K562 (cell line): ENCODE data around the gene AP3B2. TPM values are rescaled to one million over a fixed set of nuclear protein-coding genes. Genes with fewer than 3 reads are reported as not detected.

Experiments
- FOXJ2 ChIP-seq: fragments of 200-800 bp; sonication (Bioruptor generic); IDR thresholded peaks from 2 replicates; pipeline ENCODE4 v1.6.1; 2016; ENCODE audit warnings: missing genetic modification characterization, missing compliant biosample characterization
- MAFF ChIP-seq: IDR thresholded peaks from 2 replicates; pipeline ENCODE4 v1.6.1; 2012; ENCODE audit warnings: low read length, improper control_type of control experiment
- NFYB ChIP-seq: IDR thresholded peaks from 2 replicates; pipeline ENCODE4 v1.6.1; 2011; ENCODE audit warnings: mild to moderate bottlenecking, moderate library complexity; ENCODE audit not compliant: insufficient read length; ENCODE audit errors: extremely low read depth
- SIN3B ChIP-seq: fragments of 450-650 bp; IDR thresholded peaks from 2 replicates; pipeline ENCODE4 v1.6.1; 2017; ENCODE audit warnings: low read depth, mild to moderate bottlenecking, moderate library complexity
- SREBF1 ChIP-seq: fragments of 150-350 bp; IDR thresholded peaks from 2 replicates; pipeline ENCODE4 v1.6.1; 2014; ENCODE audit warnings: antibody characterized with exemption, low read depth, low read length, borderline replicate concordance
- ZBED1 ChIP-seq: IDR thresholded peaks from 2 replicates; pipeline ENCODE4 v1.6.1; 2014
- ZFP91 ChIP-seq: sonication (generic); formaldehyde crosslinking; IDR thresholded peaks from 2 replicates; pipeline ENCODE4 v1.8.0; 2022; ENCODE audit warnings: mild to moderate bottlenecking, missing genetic modification reagents
- ZNF444 ChIP-seq: fragments of 250-450 bp; sonication (Bioruptor Pico); IDR thresholded peaks from 2 replicates; pipeline ENCODE4 v1.4.0; 2020; ENCODE audit warnings: mild to moderate bottlenecking, moderate library complexity
- ZNF507 ChIP-seq: conservative IDR thresholded peaks from 2 replicates; pipeline ENCODE4 v1.6.1; 2017; ENCODE audit warnings: missing genetic modification characterization, missing compliant biosample characterization
- polyA plus RNA-seq, 8 experiments: library from polyadenylated mRNA; depleted of rRNA in 4 of 8; stranded (reverse) in 5 of 8; unstranded in 3 of 8; fragments of >200 nt; fragmentation: Nextera tagmentation in 2 of 8; fragmentation: Illumina TruSeq in 1 of 8; extraction: Ambion mirVana in 2 of 8; extraction: Trizol in 1 of 8; gene quantifications; 2 replicates each; pipeline versions ENCODE4 v1.2.1 to v1.2.3, GENCODE V29; 2011 to 2014; ENCODE audit warnings: inconsistent platforms in 1 of 8, missing spikeins in 1 of 8
- total RNA-seq, 7 experiments: library from RNA; depleted of rRNA in 6 of 7; stranded (reverse); fragments of >200 nt in 6 of 7; fragmentation: Illumina TruSeq in 2 of 7; extraction: Trizol in 2 of 7; gene quantifications; 2 replicates each; pipeline versions ENCODE4 v1.2.1 to v1.2.3, GENCODE V29; 2011 to 2021; ENCODE audit warnings: low replicate concordance in 1 of 7
- TF ChIP-seq, protein P1 (sequence below): fragments of 250-450 bp; sonication (Bioruptor Pico); IDR thresholded peaks from 2 replicates; pipeline ENCODE4 v1.5.0; 2022; ENCODE audit warnings: mild to moderate bottlenecking
- TF ChIP-seq, protein P2 (sequence below): fragments of 250-450 bp; sonication (Bioruptor Pico); IDR thresholded peaks from 2 replicates; pipeline ENCODE4 v1.8.0; 2022; ENCODE audit warnings: moderate library complexity, mild to moderate bottlenecking, inconsistent platforms

The AP3B2 gene
- total and polyA plus RNA-seq, 9 of the 15 experiments (the other 6 are each of a cell fraction or from before 2014, with no cell fraction given), result 0.03 to 0.15 (median 0.10) TPM; not detected in 2

DNA sequence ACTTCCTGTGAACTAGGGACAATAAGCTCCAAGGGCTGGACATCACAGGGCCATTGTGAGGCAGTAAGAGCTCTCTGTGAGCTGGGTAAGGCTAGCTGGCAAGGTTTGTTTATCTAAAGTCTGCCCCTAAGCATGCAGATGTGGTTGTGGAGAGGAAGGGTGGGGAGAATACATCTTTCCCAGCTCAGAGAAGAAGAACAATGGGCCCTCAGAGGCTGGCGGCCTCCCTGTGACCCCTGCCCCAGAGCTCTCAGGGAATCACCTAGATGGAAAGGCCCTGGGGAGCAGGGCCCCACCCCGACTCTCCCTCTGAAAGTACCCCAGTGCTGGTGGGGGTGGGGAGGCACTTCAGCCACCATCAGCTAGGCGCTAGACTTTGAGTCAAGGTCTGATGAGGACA lies 4.3 kb upstream of the AP3B2 start (continued):
- TF ChIP-seq, protein P1, sequence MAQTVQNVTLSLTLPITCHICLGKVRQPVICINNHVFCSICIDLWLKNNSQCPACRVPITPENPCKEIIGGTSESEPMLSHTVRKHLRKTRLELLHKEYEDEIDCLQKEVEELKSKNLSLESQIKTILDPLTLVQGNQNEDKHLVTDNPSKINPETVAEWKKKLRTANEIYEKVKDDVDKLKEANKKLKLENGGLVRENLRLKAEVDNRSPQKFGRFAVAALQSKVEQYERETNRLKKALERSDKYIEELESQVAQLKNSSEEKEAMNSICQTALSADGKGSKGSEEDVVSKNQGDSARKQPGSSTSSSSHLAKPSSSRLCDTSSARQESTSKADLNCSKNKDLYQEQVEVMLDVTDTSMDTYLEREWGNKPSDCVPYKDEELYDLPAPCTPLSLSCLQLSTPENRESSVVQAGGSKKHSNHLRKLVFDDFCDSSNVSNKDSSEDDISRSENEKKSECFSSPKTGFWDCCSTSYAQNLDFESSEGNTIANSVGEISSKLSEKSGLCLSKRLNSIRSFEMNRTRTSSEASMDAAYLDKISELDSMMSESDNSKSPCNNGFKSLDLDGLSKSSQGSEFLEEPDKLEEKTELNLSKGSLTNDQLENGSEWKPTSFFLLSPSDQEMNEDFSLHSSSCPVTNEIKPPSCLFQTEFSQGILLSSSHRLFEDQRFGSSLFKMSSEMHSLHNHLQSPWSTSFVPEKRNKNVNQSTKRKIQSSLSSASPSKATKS (CRISPR knock-in tag), result no peak
- TF ChIP-seq FOXJ2 (tag) (no peak), ZNF507 (tag) (no peak), SREBF1 (no peak), ZNF444 (CRISPR knock-in tag) (no peak), NFYB (no peak), ZFP91 (CRISPR knock-in tag) (no peak), MAFF (no peak), SIN3B (no peak), ZBED1 (no peak)
- TF ChIP-seq, protein P2, sequence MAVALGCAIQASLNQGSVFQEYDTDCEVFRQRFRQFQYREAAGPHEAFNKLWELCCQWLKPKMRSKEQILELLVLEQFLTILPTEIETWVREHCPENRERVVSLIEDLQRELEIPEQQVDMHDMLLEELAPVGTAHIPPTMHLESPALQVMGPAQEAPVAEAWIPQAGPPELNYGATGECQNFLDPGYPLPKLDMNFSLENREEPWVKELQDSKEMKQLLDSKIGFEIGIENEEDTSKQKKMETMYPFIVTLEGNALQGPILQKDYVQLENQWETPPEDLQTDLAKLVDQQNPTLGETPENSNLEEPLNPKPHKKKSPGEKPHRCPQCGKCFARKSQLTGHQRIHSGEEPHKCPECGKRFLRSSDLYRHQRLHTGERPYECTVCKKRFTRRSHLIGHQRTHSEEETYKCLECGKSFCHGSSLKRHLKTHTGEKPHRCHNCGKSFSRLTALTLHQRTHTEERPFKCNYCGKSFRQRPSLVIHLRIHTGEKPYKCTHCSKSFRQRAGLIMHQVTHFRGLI (CRISPR knock-in tag), result no peak
- TF ChIP-seq, all 486 proteins: peak for 0
